IMR-90 (cell line): Measurements from ENCODE around the gene KCTD3. TPM values are rescaled to one million over a fixed set of nuclear protein-coding genes. Genes with fewer than 3 reads are reported as not detected.

Source experiments
- ATAC-seq: fragments of 200-7000 bp; cut with Tn5 transposase; 2 replicates; pipeline ENCODE4 v1.9.1; 2020; ENCODE audit warnings: low read depth, mild to moderate bottlenecking, moderate library complexity
- BruUV-seq: library from RNA; stranded (reverse); fragments of 400-500 nt; replicated peaks from 2 replicates; lab custom pipeline; 2021; lab: Mats Ljungman, UMichigan
- CTCF ChIA-PET: fragments of 300-600 bp; formaldehyde crosslinking; extraction: SDS; loops from one replicate; lab custom pipeline; 2021; ENCODE audit warnings: antibody characterized with exemption; lab: Yijun Ruan, JAX
- POLR2A ChIA-PET: fragments of 300-600 bp; sonication (Branson Sonifier 250); formaldehyde crosslinking; loops from one replicate; lab custom pipeline; 2022; ENCODE audit warnings: antibody characterized with exemption; ENCODE audit not compliant: unreplicated experiment; lab: Charles Lee
- DNase-seq: peaks from one replicate; pipeline ENCODE4 v3.0.0; 2013
- H2AFZ ChIP-seq: replicated peaks from 2 replicates; pipeline ENCODE3; 2013; ENCODE audit warnings: low read length, mild to moderate bottlenecking; ENCODE audit not compliant: poor library complexity
- H2AK5ac ChIP-seq: 2 replicates; pipeline ENCODE4 v1.6.1; 2013; ENCODE audit warnings: low read depth, low read length, inconsistent platforms
- H2AK9ac ChIP-seq: replicated peaks from 2 replicates; pipeline ENCODE3; 2013; ENCODE audit warnings: mild to moderate bottlenecking, low read depth, low read length, moderate library complexity; ENCODE audit not compliant: poor library complexity
- H2BK120ac ChIP-seq: 2 replicates; pipeline ENCODE4 v1.6.1; 2013; ENCODE audit warnings: low read depth, low read length, inconsistent platforms
- H2BK15ac ChIP-seq: 3 replicates; pipeline ENCODE4 v1.6.1; 2013; ENCODE audit warnings: low read depth, low read length, inconsistent platforms
- H2BK20ac ChIP-seq: 2 replicates; pipeline ENCODE4 v1.6.1; 2013; ENCODE audit warnings: low read depth, mild to moderate bottlenecking, inconsistent platforms, low read length, moderate library complexity
- H2BK5ac ChIP-seq: 2 replicates; pipeline ENCODE4 v1.6.1; 2013; ENCODE audit warnings: mild to moderate bottlenecking, low read depth, low read length, inconsistent platforms; ENCODE audit not compliant: poor library complexity, severe bottlenecking
- H3K14ac ChIP-seq: replicated peaks from 2 replicates; pipeline ENCODE4 v1.6.1; 2013; ENCODE audit warnings: low read depth, low read length, inconsistent platforms
- H3K18ac ChIP-seq: 2 replicates; pipeline ENCODE4 v1.6.1; 2013; ENCODE audit warnings: low read depth, low read length, control low read depth
- H3K23ac ChIP-seq: 2 replicates; pipeline ENCODE4 v1.6.1; 2013; ENCODE audit warnings: low read depth, low read length, inconsistent platforms
- H3K27ac ChIP-seq: 2 replicates; pipeline ENCODE4 v1.5.1; 2013; ENCODE audit warnings: mild to moderate bottlenecking, control low read depth, low read length; ENCODE audit not compliant: insufficient read depth
- H3K27me3 ChIP-seq: 2 replicates; pipeline ENCODE4 v1.6.1; 2013; ENCODE audit warnings: low read length; ENCODE audit not compliant: control insufficient read depth, insufficient read depth
- H3K36me3 ChIP-seq: 2 replicates; pipeline ENCODE4 v1.6.1; 2013; ENCODE audit warnings: low read length, mixed read lengths; ENCODE audit not compliant: control insufficient read depth, insufficient read depth
- H3K4ac ChIP-seq: 2 replicates; pipeline ENCODE4 v1.6.1; 2013; ENCODE audit warnings: low read depth, low read length, inconsistent platforms
- H3K4me1 ChIP-seq: 2 replicates; pipeline ENCODE4 v1.6.1; 2013; ENCODE audit warnings: low read length, mixed read lengths; ENCODE audit not compliant: control insufficient read depth, insufficient read depth
- H3K4me2 ChIP-seq: 2 replicates; pipeline ENCODE4 v1.6.1; 2013; ENCODE audit warnings: low read depth, mild to moderate bottlenecking, control low read depth, low read length, moderate library complexity
- H3K4me3 ChIP-seq: 2 replicates; pipeline ENCODE4 v1.5.1; 2013; ENCODE audit warnings: low read depth, mild to moderate bottlenecking, control low read depth, low read length, moderate library complexity; ENCODE audit not compliant: insufficient read depth
- H3K56ac ChIP-seq: 2 replicates; pipeline ENCODE4 v1.6.1; 2013; ENCODE audit warnings: low read length, inconsistent platforms; ENCODE audit not compliant: insufficient read depth; ENCODE audit errors: extremely low read depth
- H3K79me1 ChIP-seq, 2 experiments: 2 replicates each; pipeline ENCODE4 v1.6.1; 2013; ENCODE audit warnings: low read length in 2 of 2, inconsistent platforms in 1 of 2, low read depth in 1 of 2
- H3K9ac ChIP-seq: 2 replicates; pipeline ENCODE4 v1.6.1; 2013; ENCODE audit warnings: low read depth, low read length, control low read depth
- H3K9me1 ChIP-seq: 2 replicates; pipeline ENCODE4 v1.6.1; 2013; ENCODE audit warnings: low read length, inconsistent platforms; ENCODE audit not compliant: insufficient read depth
- H3K9me3 ChIP-seq: 2 replicates; pipeline ENCODE4 v1.6.1; 2013; ENCODE audit warnings: low read length; ENCODE audit not compliant: control insufficient read depth, insufficient read depth
- H4K20me1 ChIP-seq: 2 replicates; pipeline ENCODE4 v1.6.1; 2013; ENCODE audit warnings: low read length, inconsistent platforms; ENCODE audit not compliant: insufficient read depth
- H4K5ac ChIP-seq: 2 replicates; pipeline ENCODE4 v1.6.1; 2013; ENCODE audit warnings: mild to moderate bottlenecking, low read depth, low read length, control low read depth
- H4K8ac ChIP-seq, 2 experiments: 2 replicates each; pipeline ENCODE4 v1.6.1; 2013; ENCODE audit warnings: low read depth in 2 of 2, low read length in 2 of 2, control low read depth in 1 of 2, inconsistent platforms in 1 of 2
- H4K91ac ChIP-seq: 2 replicates; pipeline ENCODE4 v1.6.1; 2013; ENCODE audit warnings: low read depth, low read length, inconsistent platforms; ENCODE audit not compliant: insufficient read depth
- dilution Hi-C: fragments of 300-500 bp; cut with HindIII; formaldehyde crosslinking; loops from one replicate; pipeline ENCODE4 v1.14.3; 2018; ENCODE audit warnings: low sequenced_read_pairs; ENCODE audit not compliant: unreplicated experiment
- in situ Hi-C: fragments of 300-500 bp; cut with MboI; formaldehyde crosslinking; loops from 3 replicates; pipeline ENCODE4 v1.14.3; 2019; ENCODE audit warnings: low sequenced_read_pairs, inconsistent platforms, mixed read lengths
- intact Hi-C: fragments of 100-400 bp; cut with micrococcal nuclease; formaldehyde crosslinking; loops from 2 replicates; pipeline ENCODE4 v1.10.0; 2022
- polyA plus RNA-seq, 3 experiments: library from polyadenylated mRNA; depleted of rRNA; stranded (reverse); fragments of >200 nt; gene quantifications; 2 replicates each; pipeline ENCODE4 v1.2.3, GENCODE V29; 2012; ENCODE audit warnings: low replicate concordance in 1 of 3
- total RNA-seq: library from RNA; depleted of rRNA; stranded (reverse); fragments of >200 nt; gene quantifications from 2 replicates; pipeline ENCODE4 v1.2.3, GENCODE V29; 2012
- TF ChIP-seq, protein P1 (sequence below): fragments of 150-350 bp; IDR thresholded peaks from 2 replicates; pipeline ENCODE4 v1.6.1; 2017; ENCODE audit warnings: mild to moderate bottlenecking, antibody characterized with exemption, low read length, low read depth

Gene KCTD3
- total and polyA plus RNA-seq, 2 of the 4 experiments (the other 2 are of a cell fraction), result 43.6 to 49.5 TPM

DNA sequence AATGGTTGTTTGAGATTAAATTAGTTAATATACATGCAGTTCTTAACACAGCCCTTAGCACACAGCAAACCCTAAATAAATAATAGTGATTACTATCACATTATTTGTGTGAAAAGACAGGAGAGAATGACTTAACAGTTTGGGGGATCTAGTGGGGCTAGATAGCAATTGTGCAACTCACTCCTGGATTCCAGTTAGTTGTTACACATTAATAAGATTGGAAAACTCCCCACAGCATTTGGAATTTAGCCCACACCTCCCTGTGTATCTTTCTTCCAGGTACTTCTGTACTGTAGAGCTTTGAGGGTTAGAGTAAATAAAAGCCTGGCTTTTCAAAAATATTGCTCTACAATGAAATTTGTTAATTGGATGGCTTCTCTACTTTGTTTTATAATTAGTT, 93.2 kb downstream of the KCTD3 start:
- ATAC-seq, result no peak

More for the DNA sequence above, 93.2 kb downstream of the KCTD3 start:
- no peak overlapping the region for H3K14ac ChIP-seq
- H3K4me2 ChIP-seq, result no peak overlapping the region
- H3K23ac ChIP-seq, result no peak overlapping the region
- BruUV-seq, result no TSS peak
- no peak overlapping the region for H3K27ac ChIP-seq
- dilution Hi-C loops (no loop called here), in situ Hi-C loops (no loop called here), intact Hi-C loops (no loop called here)
- no peak for DNase-seq
- no peak overlapping the region for H2AFZ ChIP-seq
- no peak overlapping the region for H3K18ac ChIP-seq
- no peak overlapping the region for H3K4me3 ChIP-seq
- H2AK5ac ChIP-seq, result no peak overlapping the region
- no peak overlapping the region for H2BK15ac ChIP-seq
- H2AK9ac ChIP-seq, result no peak overlapping the region
- CTCF ChIA-PET, result no interaction called here
- POLR2A ChIA-PET, result no interaction called here
- no peak overlapping the region for H3K9ac ChIP-seq
- H2BK120ac ChIP-seq, result no peak overlapping the region
- peaks cover 2% of the 10 kb centered on the region; the same call in 1 of the 2 replicates for H3K4me1 ChIP-seq
- H4K5ac ChIP-seq, result no peak overlapping the region
- no peak overlapping the region for H4K91ac ChIP-seq
- no peaks in the 10 kb centered on the region for H4K20me1 ChIP-seq
- TF ChIP-seq, protein P1, sequence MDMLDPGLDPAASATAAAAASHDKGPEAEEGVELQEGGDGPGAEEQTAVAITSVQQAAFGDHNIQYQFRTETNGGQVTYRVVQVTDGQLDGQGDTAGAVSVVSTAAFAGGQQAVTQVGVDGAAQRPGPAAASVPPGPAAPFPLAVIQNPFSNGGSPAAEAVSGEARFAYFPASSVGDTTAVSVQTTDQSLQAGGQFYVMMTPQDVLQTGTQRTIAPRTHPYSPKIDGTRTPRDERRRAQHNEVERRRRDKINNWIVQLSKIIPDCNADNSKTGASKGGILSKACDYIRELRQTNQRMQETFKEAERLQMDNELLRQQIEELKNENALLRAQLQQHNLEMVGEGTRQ, result no peak
- no peak overlapping the region for H2BK20ac ChIP-seq
- H3K56ac ChIP-seq, result no peak overlapping the region
- H3K4ac ChIP-seq, result no peak overlapping the region
- H4K8ac ChIP-seq, result no peak overlapping the region
- H3K79me1 ChIP-seq, result no peaks in the 10 kb centered on the region
- no peaks in the 10 kb centered on the region for H3K36me3 ChIP-seq
- no peaks in the 10 kb centered on the region for H3K9me1 ChIP-seq
- H3K9me3 ChIP-seq, result no peaks in the 10 kb centered on the region
- H3K27me3 ChIP-seq, result no peaks in the 10 kb centered on the region
- no peak overlapping the region for H2BK5ac ChIP-seq
